ENCODE results near the gene SPECC1.
"Not testable (repeated sequence)": the region's sequence is repeated elsewhere in the genome, so short reads cannot be mapped to it uniquely, and the experiment has no call there.

Gene SPECC1

GRCh38 chr17:20010936-20011335, 1.8 kb downstream of the SPECC1 start:
- DNase-seq: no peak
- Histone ChIP-seq H3K4me1 (ENCODE audit: control insufficient read depth, insufficient read depth, low read length, poor library complexity, severe bottlenecking) (peaks cover 14% of the 10 kb centered on the region), H3K36me3 (ENCODE audit: control insufficient read depth, insufficient read depth, low read length) (no peaks in the 10 kb centered on the region)

DNA sequence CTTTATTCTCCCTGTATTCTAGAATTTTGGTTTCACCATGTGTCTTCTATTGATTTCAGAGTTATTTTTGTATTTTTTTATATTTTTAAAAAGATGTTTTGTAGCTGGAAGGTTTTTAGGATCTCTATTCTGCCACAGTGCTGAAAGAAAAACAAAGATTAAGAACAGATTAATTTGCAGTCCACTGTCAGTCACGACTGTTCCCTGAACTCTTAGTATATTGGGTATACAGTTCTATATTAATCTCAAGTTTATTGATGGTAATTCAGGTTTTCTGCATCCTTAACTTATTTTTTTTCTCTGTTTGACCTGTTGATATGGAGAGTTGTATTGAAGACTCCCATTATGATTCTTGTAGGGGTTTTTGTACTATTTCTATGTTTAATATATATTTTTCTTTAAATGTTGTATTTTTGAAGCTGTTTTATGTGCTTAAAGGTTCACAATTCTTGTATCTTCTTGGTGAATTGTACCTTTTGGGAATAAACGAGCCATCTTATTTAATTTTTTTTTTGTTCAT, 2.9 kb downstream of the SPECC1 start:
- Histone ChIP-seq H3K36me3 (ENCODE audit: control insufficient read depth, insufficient read depth, low read length) (no peaks in the 10 kb centered on the region), H3K27ac (ENCODE audit: insufficient read depth, low read length, poor library complexity, severe bottlenecking) (no peak overlapping the region), H3K9me3 (ENCODE audit: control insufficient read depth, low read length) (no peaks in the 10 kb centered on the region), H3K4me3 (ENCODE audit: insufficient read depth, low read depth, low read length, poor library complexity, severe bottlenecking) (no peak overlapping the region), H3K4me1 (ENCODE audit: control insufficient read depth, insufficient read depth, low read length, poor library complexity, severe bottlenecking) (peaks cover 14% of the 10 kb centered on the region), H3K27me3 (replicated peaks; ENCODE audit: control insufficient read depth, insufficient read depth, low read length, poor library complexity, severe bottlenecking) (no peaks in the 10 kb centered on the region)
- DNase-seq: no peak

More at GRCh38 chr17:20010936-20011335, 1.8 kb downstream of the SPECC1 start:
- Histone ChIP-seq H3K27ac (ENCODE audit: insufficient read depth, low read length, poor library complexity, severe bottlenecking) (no peak overlapping the region), H3K27me3 (replicated peaks; ENCODE audit: control insufficient read depth, insufficient read depth, low read length, poor library complexity, severe bottlenecking) (peaks cover 3% of the 10 kb centered on the region), H3K4me3 (ENCODE audit: insufficient read depth, low read depth, low read length, poor library complexity, severe bottlenecking) (no peak overlapping the region), H3K9me3 (ENCODE audit: control insufficient read depth, low read length) (no peaks in the 10 kb centered on the region)

DNA sequence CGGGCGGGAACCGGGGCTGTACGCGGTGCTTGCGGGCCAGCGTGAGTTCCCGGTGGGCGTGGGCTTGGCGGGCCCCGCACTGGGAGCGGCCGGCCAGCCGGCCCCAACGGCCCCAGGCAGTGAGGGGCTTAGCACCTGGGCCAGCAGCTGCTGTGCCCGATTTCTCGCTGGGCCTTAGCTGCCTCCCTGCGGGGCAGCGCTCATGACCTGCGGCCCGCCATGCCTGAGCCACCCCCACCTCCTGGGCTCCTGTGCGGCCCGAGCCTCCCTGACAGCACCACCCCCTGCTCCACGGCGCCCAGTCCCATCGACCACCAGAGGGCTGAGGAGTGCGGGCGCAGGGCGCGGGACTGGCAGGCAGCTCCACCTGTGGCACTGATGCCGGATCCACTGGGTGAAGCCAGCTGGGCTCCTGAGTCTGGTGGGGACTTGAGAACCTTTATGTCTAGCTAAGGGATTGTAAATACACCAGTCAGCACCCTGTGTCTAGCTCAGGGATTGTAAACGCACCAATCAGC, 7.4 kb downstream of the SPECC1 start:
- H3K36me3 ChIP-seq (ENCODE audit: control insufficient read depth, insufficient read depth, low read length); H3K4me1 ChIP-seq (ENCODE audit: control insufficient read depth, insufficient read depth, low read length, poor library complexity, severe bottlenecking); DNase-seq; H3K27ac ChIP-seq (ENCODE audit: insufficient read depth, low read length, poor library complexity, severe bottlenecking); H3K9me3 ChIP-seq (ENCODE audit: control insufficient read depth, low read length); H3K4me3 ChIP-seq (ENCODE audit: insufficient read depth, low read depth, low read length, poor library complexity, severe bottlenecking); H3K27me3 ChIP-seq (replicated peaks; ENCODE audit: control insufficient read depth, insufficient read depth, low read length, poor library complexity, severe bottlenecking): not testable (repeated sequence)

DNA sequence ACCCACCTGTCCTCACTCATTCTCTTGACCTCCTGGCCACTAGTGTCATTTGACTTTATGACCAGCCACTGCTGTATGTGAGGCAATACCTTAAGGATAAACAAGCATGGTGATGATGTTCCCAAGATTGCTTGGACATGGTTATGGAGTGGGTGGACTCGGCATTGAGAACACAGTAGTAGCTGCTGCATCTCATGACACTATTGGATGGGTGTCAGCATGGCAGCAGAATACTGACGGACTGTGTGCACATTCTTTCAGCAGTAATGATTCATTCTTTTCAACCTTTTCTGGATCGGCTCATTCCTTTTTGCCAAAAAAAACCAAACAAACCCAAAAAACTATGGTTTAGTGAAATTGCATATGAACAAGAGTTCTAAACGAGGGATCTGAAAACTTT, 13.5 kb downstream of the SPECC1 start:
- Histone ChIP-seq H3K9me3 (ENCODE audit: control insufficient read depth, low read length) (no peaks in the 10 kb centered on the region), H3K27me3 (replicated peaks; ENCODE audit: control insufficient read depth, insufficient read depth, low read length, poor library complexity, severe bottlenecking) (no peaks in the 10 kb centered on the region), H3K36me3 (ENCODE audit: control insufficient read depth, insufficient read depth, low read length) (no peaks in the 10 kb centered on the region), H3K4me1 (ENCODE audit: control insufficient read depth, insufficient read depth, low read length, poor library complexity, severe bottlenecking) (no peaks in the 10 kb centered on the region), H3K27ac (ENCODE audit: insufficient read depth, low read length, poor library complexity, severe bottlenecking) (no peak overlapping the region), H3K4me3 (ENCODE audit: insufficient read depth, low read depth, low read length, poor library complexity, severe bottlenecking) (no peak overlapping the region)
- no peak for DNase-seq

- no peak overlapping the region for H3K4me3 ChIP-seq (ENCODE audit: insufficient read depth, low read depth, low read length, poor library complexity, severe bottlenecking)
- no peaks in the 10 kb centered on the region for H3K9me3 ChIP-seq (ENCODE audit: control insufficient read depth, low read length)
- H3K4me1 ChIP-seq (ENCODE audit: control insufficient read depth, insufficient read depth, low read length, poor library complexity, severe bottlenecking): no peaks in the 10 kb centered on the region
- no peak for DNase-seq
- H3K27ac ChIP-seq (ENCODE audit: insufficient read depth, low read length, poor library complexity, severe bottlenecking): no peak overlapping the region
- H3K27me3 ChIP-seq (replicated peaks; ENCODE audit: control insufficient read depth, insufficient read depth, low read length, poor library complexity, severe bottlenecking): no peaks in the 10 kb centered on the region
- no peaks in the 10 kb centered on the region for H3K36me3 ChIP-seq (ENCODE audit: control insufficient read depth, insufficient read depth, low read length)
These were observed 17.8 kb downstream of the SPECC1 start for GRCh38 chr17:20026960-20027359.

DNA sequence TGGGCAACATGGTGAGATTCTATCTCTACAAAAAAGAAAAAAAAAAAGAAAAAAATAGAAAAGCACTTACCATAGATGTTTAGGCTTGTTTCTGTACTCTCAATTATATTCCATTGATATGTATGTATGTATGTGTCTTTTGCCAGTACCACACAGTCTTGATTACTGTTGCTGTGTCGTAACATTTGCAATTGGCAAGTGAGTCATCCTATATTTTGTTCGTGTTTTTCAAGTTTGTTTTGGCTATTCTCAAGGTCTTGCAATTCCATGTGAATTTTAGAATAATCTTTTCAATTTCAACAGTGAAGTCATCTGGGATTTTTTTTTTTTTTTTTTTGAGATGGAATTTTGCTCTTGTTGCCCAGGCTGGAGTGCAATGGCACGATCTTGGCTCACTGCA, 19.3 kb downstream of the SPECC1 start:
- H3K9me3 ChIP-seq (ENCODE audit: control insufficient read depth, low read length): no peaks in the 10 kb centered on the region
- H3K4me1 ChIP-seq (ENCODE audit: control insufficient read depth, insufficient read depth, low read length, poor library complexity, severe bottlenecking): no peaks in the 10 kb centered on the region
- H3K4me3 ChIP-seq (ENCODE audit: insufficient read depth, low read depth, low read length, poor library complexity, severe bottlenecking): no peak overlapping the region
- DNase-seq: no peak
- no peaks in the 10 kb centered on the region for H3K27me3 ChIP-seq (replicated peaks; ENCODE audit: control insufficient read depth, insufficient read depth, low read length, poor library complexity, severe bottlenecking)
- H3K36me3 ChIP-seq (ENCODE audit: control insufficient read depth, insufficient read depth, low read length): no peaks in the 10 kb centered on the region
- no peak overlapping the region for H3K27ac ChIP-seq (ENCODE audit: insufficient read depth, low read length, poor library complexity, severe bottlenecking)

GRCh38 chr17:20032636-20033035, 23.5 kb downstream of the SPECC1 start:
- no peak for DNase-seq
- no peak overlapping the region for H3K4me3 ChIP-seq (ENCODE audit: insufficient read depth, low read depth, low read length, poor library complexity, severe bottlenecking)
- H3K36me3 ChIP-seq (ENCODE audit: control insufficient read depth, insufficient read depth, low read length): no peaks in the 10 kb centered on the region
- no peaks in the 10 kb centered on the region for H3K9me3 ChIP-seq (ENCODE audit: control insufficient read depth, low read length)
- no peaks in the 10 kb centered on the region for H3K27me3 ChIP-seq (replicated peaks; ENCODE audit: control insufficient read depth, insufficient read depth, low read length, poor library complexity, severe bottlenecking)
- no peak overlapping the region for H3K27ac ChIP-seq (ENCODE audit: insufficient read depth, low read length, poor library complexity, severe bottlenecking)
- H3K4me1 ChIP-seq (ENCODE audit: control insufficient read depth, insufficient read depth, low read length, poor library complexity, severe bottlenecking): no peaks in the 10 kb centered on the region

GRCh38 chr17:20033415-20033814, 24.3 kb downstream of the SPECC1 start:
- H3K4me3 ChIP-seq (ENCODE audit: insufficient read depth, low read depth, low read length, poor library complexity, severe bottlenecking): no peak overlapping the region
- no peaks in the 10 kb centered on the region for H3K9me3 ChIP-seq (ENCODE audit: control insufficient read depth, low read length)
- no peaks in the 10 kb centered on the region for H3K4me1 ChIP-seq (ENCODE audit: control insufficient read depth, insufficient read depth, low read length, poor library complexity, severe bottlenecking)
- H3K36me3 ChIP-seq (ENCODE audit: control insufficient read depth, insufficient read depth, low read length): no peaks in the 10 kb centered on the region
- H3K27ac ChIP-seq (ENCODE audit: insufficient read depth, low read length, poor library complexity, severe bottlenecking): no peak overlapping the region
- no peak for DNase-seq
- no peaks in the 10 kb centered on the region for H3K27me3 ChIP-seq (replicated peaks; ENCODE audit: control insufficient read depth, insufficient read depth, low read length, poor library complexity, severe bottlenecking)

DNA sequence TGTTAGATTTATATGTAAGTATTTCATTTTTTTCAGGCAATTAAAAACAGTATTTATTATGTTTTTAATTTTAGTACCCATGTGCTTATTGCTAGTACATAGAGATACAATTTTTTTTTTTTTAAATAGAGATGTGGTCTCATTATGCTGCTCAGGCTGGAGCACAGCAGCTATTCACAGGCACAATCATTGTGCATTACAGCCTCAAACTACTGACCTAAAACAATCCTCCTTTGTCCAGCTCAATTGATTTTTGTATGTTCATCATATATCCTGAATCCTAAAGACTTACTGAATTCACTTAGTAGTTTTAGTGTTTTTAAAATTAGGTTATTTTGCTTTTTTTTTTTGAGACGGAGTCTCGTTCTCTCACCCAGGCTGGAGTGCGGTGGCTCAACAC, 26.3 kb downstream of the SPECC1 start:
- no peak overlapping the region for H3K27ac ChIP-seq (ENCODE audit: insufficient read depth, low read length, poor library complexity, severe bottlenecking)
- no peaks in the 10 kb centered on the region for H3K36me3 ChIP-seq (ENCODE audit: control insufficient read depth, insufficient read depth, low read length)
- no peaks in the 10 kb centered on the region for H3K9me3 ChIP-seq (ENCODE audit: control insufficient read depth, low read length)
- H3K27me3 ChIP-seq (replicated peaks; ENCODE audit: control insufficient read depth, insufficient read depth, low read length, poor library complexity, severe bottlenecking): no peaks in the 10 kb centered on the region
- H3K4me3 ChIP-seq (ENCODE audit: insufficient read depth, low read depth, low read length, poor library complexity, severe bottlenecking): no peak overlapping the region
- DNase-seq: no peak
- no peaks in the 10 kb centered on the region for H3K4me1 ChIP-seq (ENCODE audit: control insufficient read depth, insufficient read depth, low read length, poor library complexity, severe bottlenecking)

- H3K4me1 ChIP-seq (ENCODE audit: control insufficient read depth, insufficient read depth, low read length, poor library complexity, severe bottlenecking); H3K4me3 ChIP-seq (ENCODE audit: insufficient read depth, low read depth, low read length, poor library complexity, severe bottlenecking); H3K36me3 ChIP-seq (ENCODE audit: control insufficient read depth, insufficient read depth, low read length); DNase-seq; H3K27ac ChIP-seq (ENCODE audit: insufficient read depth, low read length, poor library complexity, severe bottlenecking); H3K27me3 ChIP-seq (replicated peaks; ENCODE audit: control insufficient read depth, insufficient read depth, low read length, poor library complexity, severe bottlenecking); H3K9me3 ChIP-seq (ENCODE audit: control insufficient read depth, low read length): not testable (repeated sequence)
These were observed 28.1 kb downstream of the SPECC1 start for GRCh38 chr17:20037286-20037685.
